HG02588 (cell line): Measurements from ENCODE around the gene CLDN3.
A peak's percentile ranks its signal among the peaks of the same experiment; 100 is the strongest.

Experiments
- ATAC-seq: cut with Tn5 transposase; IDR thresholded peaks from one replicate; pipeline ENCODE4 v1.9.1; 2021; ENCODE audit warnings: mild to moderate bottlenecking, moderate library complexity; ENCODE audit not compliant: unreplicated experiment

The CLDN3 gene

GRCh38 chr7:73773700-73774517, 3.8 kb upstream of the CLDN3 start:
- ATAC-seq = no peak

GRCh38 chr7:73770860-73771670, 995 bp upstream of the CLDN3 start:
- ATAC-seq = no peak

GRCh38 chr7:73769481-73770001, 529 bp downstream of the CLDN3 start:
- no peak for ATAC-seq

- ATAC-seq = no peak
These were observed 1.2 kb downstream of the CLDN3 start for GRCh38 chr7:73768641-73769480.

GRCh38 chr7:73766556-73767229, 3.4 kb downstream of the CLDN3 start:
- ATAC-seq = no peak

GRCh38 chr7:73762659-73762999, 7.4 kb downstream of the CLDN3 start:
- no peak for ATAC-seq

GRCh38 chr7:73761854-73762658, 8.0 kb downstream of the CLDN3 start:
- ATAC-seq = no peak

- no peak for ATAC-seq
These were observed 11.4 kb downstream of the CLDN3 start for GRCh38 chr7:73758581-73759138.

GRCh38 chr7:73749931-73750776, 19.9 kb downstream of the CLDN3 start:
- ATAC-seq = no peak

GRCh38 chr7:73746378-73746777, 23.7 kb downstream of the CLDN3 start:
- ATAC-seq = no peak

- no peak for ATAC-seq
These were observed 27.1 kb downstream of the CLDN3 start for GRCh38 chr7:73742753-73743641.

- no peak for ATAC-seq
These were observed 27.7 kb downstream of the CLDN3 start for GRCh38 chr7:73742338-73742752.

- no peak for ATAC-seq
These were observed 28.5 kb downstream of the CLDN3 start for GRCh38 chr7:73741600-73741999.

- ATAC-seq = no peak
These were observed 29.3 kb downstream of the CLDN3 start for GRCh38 chr7:73740771-73741170.

- no peak for ATAC-seq
These were observed 29.9 kb downstream of the CLDN3 start for GRCh38 chr7:73740212-73740611.

- ATAC-seq = no peak
These were observed 30.7 kb downstream of the CLDN3 start for GRCh38 chr7:73739387-73739767.

- ATAC-seq = peak; percentile 87
These were observed 31.3 kb downstream of the CLDN3 start, which contains the start of gene ABHD11 for GRCh38 chr7:73738612-73739386. Gene ABHD11 (minus strand): TSS chr7:73738802. CDS start chr7:73738770, 32 bp downstream.
